GM12891 (cell line): ENCODE results near the gene REM2.

Experiments
- DNase-seq: peaks from one replicate; pipeline ENCODE4 v3.0.0; 2011; ENCODE audit warnings: low spot score; ENCODE audit not compliant: insufficient read length
- FAIRE-seq: peaks from 2 replicates; lab custom pipeline; 2011; peaks lifted over from hg19 to GRCh38; lab: Jason Lieb, UNC
- PAX5 ChIP-seq: IDR thresholded peaks from 2 replicates; pipeline ENCODE4 v1.6.1; 2011; ENCODE audit warnings: low read length, moderate library complexity, mild to moderate bottlenecking; ENCODE audit not compliant: insufficient read depth, severe bottlenecking
- POLR2A ChIP-seq: IDR thresholded peaks from 2 replicates; pipeline ENCODE4 v1.6.1; 2011; ENCODE audit warnings: low read depth, low read length, control low read depth
- POLR2AphosphoS5 ChIP-seq: IDR thresholded peaks from 2 replicates; pipeline ENCODE4 v1.6.1; 2011; ENCODE audit warnings: low read depth, low read length, control low read depth
- POU2F2 ChIP-seq: IDR thresholded peaks from 2 replicates; pipeline ENCODE4 v1.6.1; 2011; ENCODE audit warnings: low read depth, mild to moderate bottlenecking, control low read depth, low read length, moderate library complexity
- SPI1 ChIP-seq: IDR thresholded peaks from 2 replicates; pipeline ENCODE4 v1.6.1; 2011; ENCODE audit warnings: low read depth, low read length, control low read depth
- TAF1 ChIP-seq: IDR thresholded peaks from 2 replicates; pipeline ENCODE4 v1.6.1; 2011; ENCODE audit warnings: low read depth, low read length, control low read depth

REM2 gene

GRCh38 chr14:22928237-22929103 is 45.4 kb downstream of the REM2 start:
- TF ChIP-seq POU2F2 (no peak), POLR2AphosphoS5 (peak; percentile 37; the same call in 1 of the 2 replicates), TAF1 (no peak), PAX5 (no peak)
- no peak for DNase-seq
- FAIRE-seq: no peak

DNA sequence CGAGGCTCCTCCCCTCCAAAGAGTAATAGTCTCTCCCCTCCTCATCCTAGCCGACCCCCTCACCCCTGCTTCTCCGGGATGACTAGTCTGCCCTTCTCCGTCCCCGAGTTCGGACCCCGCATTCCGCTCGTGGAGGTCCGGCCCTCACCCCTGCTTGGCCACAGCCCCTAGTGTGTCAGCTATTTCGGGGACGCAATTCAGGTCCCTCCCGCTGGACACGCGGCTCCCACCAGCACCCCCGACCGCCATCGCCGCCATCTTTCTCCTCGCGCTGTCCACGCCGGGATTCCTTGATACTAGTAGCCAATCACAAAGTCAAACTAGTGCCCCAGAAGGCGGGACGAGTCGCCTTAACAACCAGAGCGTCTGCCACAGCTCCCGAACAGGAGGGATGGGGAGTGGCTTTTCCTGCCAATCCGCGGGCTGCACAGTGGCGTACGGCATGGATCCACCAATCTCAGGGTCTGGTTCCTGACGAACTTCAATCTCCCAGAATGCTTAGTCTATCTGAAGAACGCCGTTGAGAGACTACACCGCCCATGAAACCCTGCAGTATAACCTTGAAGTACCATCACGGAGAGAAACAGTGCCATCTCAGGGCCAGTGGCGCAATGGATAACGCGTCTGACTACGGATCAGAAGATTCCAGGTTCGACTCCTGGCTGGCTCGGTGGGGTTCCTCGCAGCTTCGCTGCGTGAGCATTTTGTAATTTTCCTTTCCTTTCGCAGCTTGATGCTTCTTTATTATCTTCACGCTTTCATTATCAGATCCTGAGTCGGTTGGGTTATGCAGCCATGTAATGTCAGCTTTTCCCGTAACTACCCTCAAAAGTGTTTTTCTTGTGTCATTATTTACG is 46.3 kb downstream of the REM2 start, which contains the start of gene PRMT5:
Gene PRMT5 (minus strand): TSS at position 273 of the 857 bp plus-strand sequence. CDS start 15 bp downstream, at position 258.
- TF ChIP-seq POU2F2: peak; percentile 62; the same call in 1 of the 2 replicates
- peak; percentile 6 for TF ChIP-seq PAX5
- peak; percentile 92 for TF ChIP-seq TAF1
- TF ChIP-seq SPI1: no peak
- TF ChIP-seq POLR2A: peak; percentile 89
- peak; percentile 91 for TF ChIP-seq POLR2AphosphoS5
- DNase-seq (peak; percentile 80), FAIRE-seq (peak; percentile 95)

DNA sequence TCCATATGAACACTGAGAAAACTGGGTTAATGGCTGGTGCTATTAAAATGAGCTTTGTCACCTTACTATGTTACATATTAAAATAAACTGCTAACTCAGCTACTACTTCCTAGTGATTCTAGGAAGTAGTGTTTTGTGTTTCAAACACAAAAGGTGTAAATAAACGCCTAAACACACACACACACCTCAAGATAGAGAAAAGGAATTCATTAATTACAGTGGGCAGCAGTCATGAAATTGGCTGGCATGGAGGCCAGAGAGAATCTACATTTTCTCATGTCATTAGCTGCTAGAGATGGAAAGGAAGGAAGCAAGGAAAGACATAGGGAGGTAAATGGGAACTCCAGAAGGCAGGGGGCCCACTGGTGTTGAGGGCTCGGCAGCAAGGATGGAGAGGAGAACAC is 46.9 kb downstream of the REM2 start:
- TF ChIP-seq TAF1: no peak
- DNase-seq (no peak), FAIRE-seq (no peak)

DNA sequence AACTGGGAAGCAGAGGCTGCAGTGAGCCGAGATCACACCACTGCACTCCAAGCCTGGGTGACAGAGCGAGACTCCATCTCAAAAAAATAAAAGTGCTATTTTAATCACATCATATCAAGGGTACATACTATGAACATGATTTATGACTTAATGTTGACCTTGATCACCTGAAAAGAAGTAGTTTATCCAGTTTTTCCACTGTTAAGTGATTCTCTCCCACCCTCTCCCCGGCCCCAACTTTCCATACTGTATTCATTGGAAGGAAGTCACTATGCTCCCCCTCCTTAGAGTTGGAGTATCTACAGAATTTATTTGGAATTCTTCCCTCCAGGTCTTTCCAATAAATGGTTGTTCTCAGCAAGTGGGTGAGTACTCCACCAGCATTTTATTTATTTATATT is 49.1 kb downstream of the REM2 start:
- FAIRE-seq: no peak
- no peak for TF ChIP-seq POLR2AphosphoS5
- no peak for TF ChIP-seq SPI1
- no peak for TF ChIP-seq POU2F2
- TF ChIP-seq POLR2A: no peak
- TF ChIP-seq PAX5: no peak
- TF ChIP-seq TAF1: no peak
- DNase-seq: no peak

DNA sequence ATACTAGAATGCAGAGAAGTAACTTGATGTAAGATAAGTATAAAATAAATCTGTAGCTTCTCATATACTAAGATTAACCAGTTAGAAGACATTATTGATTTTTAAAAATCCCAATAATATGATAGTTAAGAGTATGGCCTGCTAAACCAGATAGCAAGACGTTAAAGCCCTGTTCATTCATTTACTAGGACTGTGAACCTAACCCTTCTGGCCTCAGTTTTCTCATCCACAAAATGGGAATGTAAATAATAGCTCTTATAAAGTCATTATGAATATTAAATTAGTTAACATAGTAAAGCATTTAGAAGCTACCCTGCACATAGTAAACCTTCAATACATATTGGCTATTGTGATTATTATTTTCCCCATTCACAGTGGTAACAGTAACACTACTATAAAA is 52.1 kb downstream of the REM2 start:
- TF ChIP-seq POLR2A (no peak), POLR2AphosphoS5 (no peak), TAF1 (no peak), POU2F2 (no peak), PAX5 (no peak), SPI1 (no peak)
- no peak for DNase-seq
- no peak for FAIRE-seq
